Keratinocyte (primary cell): ENCODE results near the gene IRF2BP2.

Experiments used
- CTCF ChIP-seq, 3 experiments: IDR thresholded peaks in 1 of 3; conservative IDR thresholded peaks in 1 of 3; optimal IDR thresholded peaks in 1 of 3; 2 replicates in 2 of 3; 3 replicates in 1 of 3; pipeline versions ENCODE3 to v1.5.1; 2011; ENCODE audit warnings: low read length in 3 of 3, mild to moderate bottlenecking in 3 of 3, moderate library complexity in 2 of 3, control low read depth in 1 of 3, inconsistent platforms in 1 of 3; ENCODE audit not compliant: insufficient read depth in 2 of 3; ENCODE audit errors: extremely low read depth in 1 of 3
- EZH2 ChIP-seq: IDR thresholded peaks from one replicate; pipeline ENCODE4 v1.6.1; 2012; ENCODE audit warnings: inconsistent platforms, mild to moderate bottlenecking, low read length, moderate library complexity

GRCh38 chr1:234589854-234590620 is 19.9 kb downstream of the IRF2BP2 start:
- TF ChIP-seq CTCF (optimal IDR thresholded peaks at IDR 0.05 in 1 of 3, IDR thresholded peaks at IDR 0.05 in 1 of 3, conservative IDR thresholded peaks at IDR 0.05 in 1 of 3; ENCODE audit: extremely low read depth in 1 of 3, insufficient read depth in 2 of 3, low read length in 3 of 3) (no peak), EZH2 (no peak)
